Ammon's horn (tissue), 1 donor: ENCODE data around the gene RASGRP4.
"Not testable (repeated sequence)": the region's sequence is repeated elsewhere in the genome, so short reads cannot be mapped to it uniquely, and the experiment has no call there.

Experiments
- DNase-seq: peaks from one replicate; pipeline ENCODE4 v3.0.0-alpha.2; 2016; ENCODE audit warnings: low spot score

Gene RASGRP4

DNA sequence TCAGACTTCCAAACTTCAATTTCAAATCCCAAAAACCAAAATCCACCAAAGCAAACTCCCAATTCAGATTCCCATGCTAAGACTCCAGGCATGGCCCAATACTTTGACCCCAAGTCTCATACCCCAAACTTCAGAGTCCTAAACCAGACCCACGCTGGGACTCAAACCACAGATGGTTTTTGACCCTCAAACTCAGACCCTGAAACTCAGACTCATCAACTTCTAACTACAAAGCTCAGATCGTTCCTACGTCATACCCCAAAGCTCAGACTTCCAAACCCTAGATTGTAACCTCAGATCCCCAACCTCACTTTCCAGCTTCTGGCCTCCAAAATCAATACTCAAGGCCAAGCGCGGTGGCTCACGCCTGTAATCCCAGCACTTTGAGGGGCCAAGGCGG, 19.3 kb upstream of the RASGRP4 start:
- DNase-seq, result no peak

DNA sequence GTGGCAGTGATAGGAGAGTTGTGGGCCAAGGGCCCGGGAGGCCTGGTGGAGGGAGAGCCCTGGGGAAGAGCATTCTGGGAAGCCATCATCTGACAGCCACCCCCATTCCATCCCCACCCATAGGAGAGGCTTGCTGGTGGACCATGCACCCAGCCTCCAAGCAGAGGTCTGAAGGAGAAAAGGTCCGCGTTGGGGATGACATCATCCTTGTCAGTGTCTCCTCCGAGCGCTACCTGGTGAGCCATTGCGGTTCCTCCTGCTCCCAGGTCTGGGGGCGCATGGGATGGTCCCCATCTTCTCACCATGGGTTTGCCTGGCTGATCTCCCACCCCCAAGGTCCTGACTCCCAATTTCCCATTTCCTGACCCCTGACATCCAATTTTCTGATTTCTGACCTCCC, 18.0 kb upstream of the RASGRP4 start:
- no peak for DNase-seq

DNA sequence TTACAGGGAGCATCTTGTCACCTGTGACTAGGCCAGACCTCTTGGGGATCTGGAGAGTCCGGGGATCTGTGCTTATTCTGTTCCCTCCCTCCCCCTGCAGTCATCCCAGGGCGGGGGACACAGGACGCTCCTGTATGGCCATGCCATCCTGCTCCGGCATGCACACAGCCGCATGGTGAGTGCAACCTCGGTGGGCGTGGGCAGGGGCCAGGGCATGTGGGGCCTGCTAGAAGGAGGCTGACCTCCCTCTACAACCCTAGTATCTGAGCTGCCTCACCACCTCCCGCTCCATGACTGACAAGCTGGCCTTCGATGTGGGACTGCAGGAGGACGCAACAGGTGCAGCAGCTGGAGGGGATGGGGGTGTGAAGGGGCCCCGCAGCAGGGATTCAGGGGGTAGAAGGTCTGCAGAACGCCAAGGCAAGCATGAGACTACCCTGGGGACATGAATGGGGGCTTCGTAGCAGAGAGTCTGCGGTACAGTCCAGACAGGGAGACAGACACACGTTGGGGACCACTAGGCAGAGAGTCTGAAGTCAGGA, 17.5 kb upstream of the RASGRP4 start:
- no peak for DNase-seq

DNA sequence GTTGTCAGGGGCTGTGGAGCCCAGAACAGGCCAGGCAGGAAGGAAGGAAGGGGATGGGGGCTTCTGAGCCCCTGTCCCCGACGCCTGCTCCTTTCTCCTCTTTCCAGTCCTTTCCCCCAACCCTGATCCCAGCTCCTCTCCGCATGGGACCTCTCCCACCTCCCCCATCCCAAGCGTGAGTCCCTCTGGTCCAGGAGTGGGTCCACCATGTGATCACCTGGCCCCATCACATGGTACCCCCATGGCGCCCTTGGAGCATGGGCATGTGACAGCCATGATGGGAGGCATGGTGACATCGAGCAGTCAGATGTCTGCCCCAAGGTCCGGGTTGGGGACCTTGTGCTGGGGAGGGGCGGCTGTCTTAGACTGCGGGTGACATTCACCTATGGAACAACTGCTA, 16.7 kb upstream of the RASGRP4 start:
- no peak for DNase-seq

DNA sequence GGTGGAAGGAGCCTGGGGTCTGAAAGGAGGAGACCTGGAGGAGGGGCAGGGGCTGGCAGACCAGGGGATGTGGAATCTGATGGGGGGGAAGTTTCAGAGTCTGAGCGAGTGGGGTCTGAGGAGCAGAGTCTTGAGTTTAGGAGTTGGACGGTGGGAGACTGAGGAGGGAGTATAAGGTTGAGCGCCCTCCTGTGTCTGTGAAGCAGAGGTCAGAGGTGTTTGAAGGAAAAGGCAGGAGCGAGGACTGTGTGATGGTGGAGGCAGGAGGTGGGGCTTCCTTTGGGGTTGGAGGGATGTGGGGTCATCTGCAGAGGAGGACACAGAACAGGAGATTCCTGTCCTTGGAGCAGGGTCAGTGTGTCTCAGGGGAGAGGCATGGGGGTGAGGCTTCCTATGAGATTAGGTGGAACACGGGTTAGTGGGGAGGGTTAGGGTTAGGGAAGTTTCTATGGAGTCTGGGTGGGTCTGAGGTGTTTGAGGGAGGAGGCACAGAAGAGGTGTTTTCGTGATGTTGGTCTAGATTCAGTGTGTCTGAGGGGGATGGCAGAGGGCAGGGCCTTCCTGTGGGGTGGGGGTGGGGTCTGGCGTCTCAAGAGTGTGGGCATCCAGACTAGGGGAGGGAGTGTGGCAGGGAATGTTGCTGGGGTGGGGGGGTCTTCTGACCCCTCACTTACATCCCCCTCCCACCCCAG, 15.8 kb upstream of the RASGRP4 start:
- DNase-seq, result no peak

DNA sequence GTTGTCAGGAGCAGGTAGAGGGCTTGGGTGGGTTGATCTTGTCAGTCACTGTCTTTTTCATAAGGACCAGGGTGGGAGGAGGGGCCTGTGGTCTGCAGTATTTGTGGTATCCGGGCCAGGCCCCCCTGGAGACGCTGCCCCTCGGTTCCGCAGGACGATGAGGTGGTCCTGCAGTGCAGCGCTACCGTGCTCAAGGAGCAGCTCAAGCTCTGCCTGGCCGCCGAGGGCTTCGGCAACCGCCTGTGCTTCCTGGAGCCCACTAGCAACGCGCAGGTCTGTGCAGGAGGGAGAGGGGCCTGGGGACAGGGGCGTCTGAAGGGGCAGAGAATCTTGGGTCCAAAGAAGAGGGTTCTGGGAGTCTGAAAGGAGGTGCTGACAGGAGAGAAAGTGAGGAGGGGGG, 14.6 kb upstream of the RASGRP4 start:
- no peak for DNase-seq

DNA sequence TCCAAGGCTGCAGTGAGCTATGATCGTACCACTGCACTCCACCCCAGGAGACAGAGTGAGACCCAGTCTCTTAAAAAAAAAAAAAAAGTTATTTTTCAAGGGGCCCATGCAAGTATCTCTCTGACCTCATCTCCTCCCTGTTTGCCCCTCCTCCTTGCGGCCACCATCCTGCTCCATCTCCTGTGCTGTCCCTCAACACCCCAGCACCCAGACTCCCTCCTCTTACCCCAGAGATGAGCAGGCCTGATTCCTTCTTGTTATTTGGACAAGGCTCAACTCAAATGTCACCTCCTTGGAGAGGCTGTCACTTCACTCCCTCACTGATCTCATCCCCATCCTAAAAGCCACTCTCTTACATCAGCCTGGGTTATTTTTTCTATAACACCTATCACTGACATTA, 11.9 kb upstream of the RASGRP4 start:
- no peak for DNase-seq

DNA sequence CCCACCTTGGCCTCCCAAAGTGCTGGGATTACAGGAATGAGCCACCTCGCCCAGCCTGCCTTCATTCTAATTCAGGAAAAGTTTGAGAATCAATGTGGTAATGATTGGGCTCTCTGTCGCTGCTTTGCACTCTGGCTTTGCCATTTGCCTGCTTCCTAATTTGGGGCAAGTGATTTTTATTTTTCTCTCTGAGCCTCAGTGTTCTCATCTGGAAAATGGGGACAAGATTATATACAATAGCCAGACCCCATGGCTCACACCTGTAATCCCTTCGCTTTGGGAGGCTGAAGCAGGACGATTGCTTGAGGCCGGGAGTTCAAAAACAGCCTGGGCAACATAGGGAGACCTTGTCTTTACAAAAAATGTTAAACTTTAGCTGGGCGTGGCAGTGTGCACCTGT, 11.3 kb upstream of the RASGRP4 start:
- no peak for DNase-seq

DNA sequence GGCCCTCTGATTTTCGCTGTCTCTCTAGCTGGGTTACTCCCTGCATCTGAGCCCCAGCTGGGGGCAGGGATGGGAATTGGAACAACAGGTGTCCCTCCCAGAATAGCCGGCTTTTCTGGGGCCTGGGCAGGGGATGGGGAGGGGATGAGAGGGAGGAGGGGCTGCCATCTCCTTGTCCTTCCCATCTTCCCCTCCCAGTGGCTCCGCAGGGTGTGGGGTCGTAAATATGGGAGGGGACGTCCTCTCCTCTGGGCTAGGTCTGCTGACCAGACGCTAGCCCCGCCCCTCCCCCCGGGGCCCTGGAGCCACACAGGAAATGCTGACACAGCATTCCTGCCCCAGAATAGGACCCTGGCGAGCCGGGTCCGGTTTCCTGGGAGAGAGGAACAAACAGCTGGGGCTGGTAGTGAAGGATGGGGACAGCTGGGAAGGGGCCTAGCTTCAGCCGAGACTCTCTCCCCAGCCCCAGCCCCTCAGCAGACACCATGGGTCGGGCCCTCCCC, 8.6 kb upstream of the RASGRP4 start:
- peak; percentile 40 for DNase-seq

DNA sequence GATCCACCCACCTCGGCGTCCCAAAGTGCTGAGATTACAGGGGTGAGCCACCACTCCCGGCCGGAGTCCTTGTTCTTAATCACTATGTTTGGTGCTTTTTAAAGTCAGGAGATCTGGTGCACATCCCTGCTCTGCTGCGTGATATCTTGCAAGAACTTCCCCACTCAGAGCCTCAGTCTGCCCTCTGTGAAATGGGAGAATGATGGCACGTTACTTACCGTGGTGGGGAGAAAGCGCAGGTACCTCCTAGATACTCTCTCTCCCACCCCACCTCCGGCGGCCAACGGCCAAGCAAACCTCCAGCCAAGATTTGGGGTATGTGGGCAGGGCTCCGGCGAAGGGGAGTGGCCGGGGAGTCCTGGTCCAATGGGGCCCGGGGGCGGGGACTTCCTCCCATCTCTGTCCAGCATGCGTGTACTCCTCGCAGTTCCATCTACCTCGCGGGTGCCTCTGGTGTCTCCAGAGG, 7.3 kb upstream of the RASGRP4 start, which contains the start of gene RYR1:
TSS of gene RYR1 (plus strand) at position 424 of the 466 bp plus-strand sequence. CDS start 139 bp downstream, outside the sequence.
- DNase-seq, result peak; percentile 72

DNA sequence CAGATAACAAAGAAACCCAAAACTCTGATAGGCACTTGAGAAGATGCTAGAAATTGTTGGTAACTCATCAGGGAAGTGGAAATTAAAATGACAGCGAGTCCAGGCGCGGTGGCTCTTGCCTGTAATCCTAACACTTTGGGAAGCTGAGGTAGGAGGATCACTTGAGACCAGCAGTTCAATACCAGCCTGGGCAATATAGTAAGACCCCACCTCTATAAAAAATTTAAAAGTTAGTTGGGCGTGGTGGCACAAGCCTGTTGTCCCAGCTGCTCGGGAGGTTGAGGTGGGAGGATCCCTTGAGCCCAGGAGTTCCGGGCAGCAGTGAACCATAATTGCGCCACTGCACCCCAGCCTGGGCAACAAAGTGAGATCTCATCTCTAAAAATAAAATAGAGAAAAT, 4.9 kb upstream of the RASGRP4 start:
- DNase-seq, result no peak

DNA sequence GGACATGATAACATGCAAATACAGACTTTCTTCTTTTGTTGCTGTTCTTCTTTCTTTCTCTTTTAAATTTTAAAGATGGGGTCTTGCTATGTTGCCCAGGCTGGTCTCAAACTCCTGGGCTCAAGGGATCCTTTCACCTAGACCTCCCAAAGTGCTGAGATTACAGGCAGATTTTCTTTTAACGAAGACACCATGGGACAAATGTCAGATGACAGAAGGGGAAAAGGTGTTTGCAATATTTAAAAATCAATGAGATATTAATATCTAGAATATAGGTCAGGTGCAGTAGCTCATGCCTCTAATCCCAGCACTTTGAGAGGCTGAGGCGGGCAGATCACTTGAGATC, 3.8 kb upstream of the RASGRP4 start:
- DNase-seq, result no peak

DNA sequence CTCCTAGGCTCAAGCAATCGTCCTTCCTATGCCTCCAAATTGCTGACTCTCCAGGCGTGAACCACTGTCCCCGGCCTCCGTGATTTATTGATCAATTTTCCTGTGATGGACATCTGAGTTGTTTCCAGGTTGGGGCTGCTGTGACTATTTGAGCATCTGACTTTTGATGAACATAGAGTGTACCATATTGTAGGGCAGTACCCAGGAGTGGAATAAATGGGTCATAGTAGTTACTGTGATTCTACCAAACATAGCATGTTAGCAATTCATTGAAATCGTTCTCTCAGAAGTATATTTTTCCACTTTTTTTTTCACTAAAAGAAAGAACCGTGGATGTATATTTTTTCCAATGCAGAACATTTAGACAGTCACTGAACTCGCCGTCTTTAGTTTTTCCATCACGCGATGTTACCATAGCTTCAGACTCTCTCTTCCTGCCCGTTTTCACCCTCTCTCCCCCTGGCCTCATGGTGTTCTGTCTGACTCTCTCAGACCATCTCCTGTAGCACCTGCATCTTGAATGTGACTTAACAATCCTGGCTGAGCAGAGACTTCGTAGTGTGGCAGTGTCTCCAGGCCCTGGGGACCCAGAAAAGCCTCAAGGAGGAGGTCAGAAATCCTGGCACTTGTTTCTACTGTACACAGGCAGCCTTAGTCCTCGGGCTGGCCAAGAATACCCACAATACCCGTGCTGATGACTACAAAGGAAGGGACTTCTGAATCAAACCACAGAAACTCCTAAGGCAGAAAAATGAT, 3.2 kb upstream of the RASGRP4 start:
- DNase-seq, result no peak

DNA sequence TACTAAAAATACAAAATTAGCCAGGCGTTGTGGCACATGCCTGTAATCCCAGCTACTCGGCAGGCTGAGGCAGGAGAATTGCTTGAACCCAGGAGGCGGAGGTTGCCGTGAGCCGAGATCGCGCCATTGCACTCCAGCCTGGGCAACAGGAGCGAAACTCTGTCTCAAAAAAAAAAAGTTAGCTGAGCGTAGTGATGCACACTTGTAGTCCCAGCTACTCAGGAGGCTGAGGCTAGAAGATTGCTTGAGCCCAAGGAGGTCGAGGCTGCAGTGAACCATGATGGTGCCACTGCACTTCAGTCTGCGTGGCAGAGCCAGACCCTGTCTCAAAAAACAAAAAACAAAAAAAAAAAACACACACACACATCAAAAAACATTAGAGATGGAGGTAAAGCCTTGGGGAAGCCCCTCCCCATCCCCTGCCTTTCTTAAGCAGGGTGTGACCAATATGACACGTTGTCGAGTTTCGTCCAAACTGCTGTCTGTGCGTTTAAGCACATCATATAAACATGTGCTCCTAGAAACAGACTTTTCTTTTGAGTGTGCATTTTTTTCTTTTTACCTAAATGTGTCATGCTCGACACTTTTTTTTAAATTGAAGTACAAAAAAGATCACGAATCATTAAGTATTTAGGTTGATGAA, 1.1 kb upstream of the RASGRP4 start:
- DNase-seq, result not testable (repeated sequence)

DNA sequence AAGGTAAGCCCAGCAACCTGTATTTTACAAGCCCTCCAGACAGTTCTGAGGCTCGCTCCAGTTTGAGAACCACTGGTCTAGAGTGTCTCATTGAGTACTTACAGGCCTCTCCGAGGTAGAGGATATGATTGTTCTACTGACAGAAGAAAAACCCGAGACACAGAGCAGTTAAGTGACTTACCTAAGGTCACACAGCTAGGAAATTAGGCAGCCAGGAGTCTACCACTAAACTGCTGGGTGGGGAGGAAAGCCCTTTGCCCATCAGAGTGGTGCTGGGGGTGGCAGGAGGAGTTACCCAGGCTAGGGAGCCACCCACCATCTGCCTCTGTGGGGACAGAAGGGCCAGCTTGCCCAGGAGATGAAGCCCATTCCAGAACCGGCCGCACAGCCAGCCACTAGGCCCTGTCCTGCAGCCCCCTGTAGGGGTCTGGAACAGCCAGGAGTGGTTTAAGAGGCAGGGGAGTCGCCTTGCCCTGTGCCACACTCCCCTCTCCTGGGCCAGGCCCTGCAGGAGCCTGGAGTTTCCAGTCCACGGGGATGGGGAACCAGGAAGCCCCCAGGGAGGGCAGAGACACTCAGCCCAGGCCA, 703 bp downstream of the RASGRP4 start:
- no peak for DNase-seq

DNA sequence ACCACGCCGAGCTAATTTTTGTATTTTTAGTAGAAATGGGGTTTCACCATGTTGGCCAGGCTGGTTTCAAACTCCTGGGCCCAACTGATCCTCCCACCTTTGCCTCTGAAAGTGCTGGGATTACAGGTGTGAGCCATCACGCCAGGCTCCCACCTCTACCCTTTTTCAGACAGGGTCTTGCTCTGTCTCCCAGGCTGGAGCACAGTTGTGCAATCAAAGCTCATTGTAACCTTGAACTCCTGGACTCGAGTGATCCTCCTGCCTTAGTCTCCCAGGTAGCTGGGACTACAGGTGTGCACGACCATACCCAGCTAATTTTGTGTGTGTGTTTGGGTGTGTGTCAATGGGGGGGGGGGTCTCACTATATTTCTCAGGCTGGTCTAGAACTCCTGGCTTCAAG, 1.7 kb downstream of the RASGRP4 start:
- no peak for DNase-seq

DNA sequence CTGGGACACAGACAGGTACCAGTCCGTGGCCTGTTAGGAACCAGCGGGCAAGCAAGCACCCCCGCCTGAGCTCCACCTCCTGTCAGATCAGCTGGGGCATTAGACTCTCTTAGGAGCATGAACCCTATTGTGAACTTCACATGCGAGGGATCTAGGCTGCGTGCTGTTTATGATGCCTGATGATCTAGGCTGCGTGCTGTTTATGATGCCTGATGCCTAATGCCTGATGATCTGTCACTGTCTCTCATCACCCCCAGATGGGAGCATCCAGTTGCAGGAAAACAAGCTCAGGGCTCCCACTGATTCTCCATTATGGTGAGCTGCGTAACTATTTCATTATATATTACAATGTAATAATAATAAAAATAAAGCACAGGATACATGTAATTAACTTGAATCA, 3.6 kb downstream of the RASGRP4 start:
- DNase-seq, result no peak

DNA sequence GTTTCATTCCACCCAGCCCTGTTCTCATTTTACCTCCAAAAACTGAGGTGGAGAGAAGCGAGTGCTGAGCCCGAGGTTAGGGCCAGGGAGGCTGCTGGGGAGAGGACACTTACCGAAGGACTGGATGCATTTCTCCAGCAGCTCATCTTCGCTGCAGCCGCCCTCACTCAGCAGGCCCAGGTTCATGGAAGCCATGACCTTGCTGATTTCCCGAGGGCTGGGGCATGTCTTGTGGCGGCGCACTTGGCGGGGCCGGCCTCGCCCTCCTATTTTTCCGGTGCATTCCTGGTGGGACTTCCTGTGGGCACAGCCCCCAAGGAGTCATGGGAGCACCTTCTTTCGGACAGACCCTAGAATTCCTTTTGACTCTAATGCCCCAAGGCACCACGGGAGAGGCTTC, 4.2 kb downstream of the RASGRP4 start:
- no peak for DNase-seq

DNA sequence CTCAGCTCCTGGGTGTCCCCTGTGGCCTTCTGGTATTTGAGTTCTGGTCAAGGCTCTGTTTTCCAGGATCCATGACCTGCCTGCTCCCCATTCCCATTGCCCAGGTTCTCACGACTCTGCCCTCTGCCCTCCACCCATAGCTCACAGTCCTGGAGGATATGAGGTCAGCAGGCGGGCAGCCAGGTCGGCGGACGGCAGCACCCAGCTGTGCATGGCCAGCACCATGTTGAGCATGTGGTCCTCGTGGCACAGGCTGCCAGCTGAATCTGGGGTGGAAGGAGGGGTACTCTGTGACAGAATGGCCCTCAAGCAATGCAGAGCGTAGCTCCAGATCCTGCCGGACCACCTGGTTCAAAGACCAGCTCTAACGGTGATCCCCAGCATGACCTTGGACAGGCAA, 5.1 kb downstream of the RASGRP4 start:
- DNase-seq, result no peak

DNA sequence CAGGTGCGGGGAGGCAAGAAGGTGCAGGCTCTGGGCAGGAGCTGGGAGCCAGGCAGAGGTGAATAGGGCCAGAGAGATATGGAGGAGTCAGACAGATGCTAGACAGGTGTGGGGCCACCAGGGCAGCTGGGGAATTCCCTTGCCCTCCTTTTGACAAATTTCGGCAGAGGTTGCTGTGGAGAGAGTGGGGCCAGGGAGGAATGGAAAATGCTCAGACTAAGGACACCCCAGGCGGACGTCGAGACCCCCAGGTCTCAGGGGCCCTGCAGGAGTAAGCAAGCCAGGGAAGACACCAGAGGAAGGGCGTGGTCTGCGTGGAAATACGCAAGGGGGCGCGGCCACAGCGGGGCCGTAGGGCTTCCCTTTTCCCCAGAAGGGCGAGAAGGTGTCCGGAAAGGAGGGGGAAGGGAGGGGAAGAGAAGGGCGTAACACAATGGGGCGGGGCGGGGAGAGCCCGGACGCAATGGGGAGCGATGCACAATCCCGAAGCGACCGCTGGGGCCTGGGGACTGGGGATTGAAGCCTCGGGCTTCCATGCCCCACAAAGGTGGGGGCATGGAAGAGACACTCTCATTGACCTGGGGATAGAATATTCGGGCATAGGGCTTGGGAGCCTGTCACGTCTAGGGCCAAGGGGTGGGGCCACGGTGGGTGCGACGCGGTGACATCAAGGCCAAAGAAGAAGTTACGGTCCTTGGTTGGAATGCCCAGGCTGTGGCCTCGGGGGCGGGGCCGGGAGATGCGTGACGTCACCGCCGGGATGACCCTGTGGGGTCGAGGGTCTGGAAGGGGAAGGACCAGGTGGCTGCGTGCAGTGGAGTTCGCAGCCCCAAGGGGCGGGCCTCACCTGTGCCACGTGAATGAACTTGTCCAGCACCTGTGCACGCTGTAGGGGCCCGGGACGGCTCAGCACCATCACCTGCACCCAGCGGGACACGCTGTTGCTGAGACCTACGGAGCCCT, 8.2 kb downstream of the RASGRP4 start:
- DNase-seq, result peak; percentile 36

DNA sequence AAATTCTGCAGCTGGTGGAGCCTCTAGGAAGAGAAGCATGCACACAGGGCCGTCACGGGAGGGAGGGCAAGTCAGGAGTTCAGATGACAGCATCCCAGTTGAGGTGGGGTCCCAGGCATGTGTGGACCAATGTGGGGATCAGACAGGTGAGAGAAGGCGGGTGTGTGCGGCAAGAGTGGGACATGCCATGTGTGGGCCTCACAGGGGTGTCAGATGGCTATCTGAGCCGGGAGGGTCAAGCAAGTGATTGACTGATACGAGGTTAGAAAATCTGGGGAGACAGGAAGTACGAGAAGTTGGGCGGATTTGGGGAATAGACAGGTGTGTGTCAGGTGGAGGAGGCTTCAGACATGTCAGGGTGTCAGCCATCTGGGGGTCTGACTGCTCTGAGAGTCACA, 8.9 kb downstream of the RASGRP4 start:
- no peak for DNase-seq
